GM03348 (cell line): ENCODE measurements around the gene STK35.

ENCODE experiments used
- DNase-seq: peaks from one replicate; pipeline ENCODE4 v3.0.0; 2012; ENCODE audit warnings: low spot score

STK35 gene

DNA sequence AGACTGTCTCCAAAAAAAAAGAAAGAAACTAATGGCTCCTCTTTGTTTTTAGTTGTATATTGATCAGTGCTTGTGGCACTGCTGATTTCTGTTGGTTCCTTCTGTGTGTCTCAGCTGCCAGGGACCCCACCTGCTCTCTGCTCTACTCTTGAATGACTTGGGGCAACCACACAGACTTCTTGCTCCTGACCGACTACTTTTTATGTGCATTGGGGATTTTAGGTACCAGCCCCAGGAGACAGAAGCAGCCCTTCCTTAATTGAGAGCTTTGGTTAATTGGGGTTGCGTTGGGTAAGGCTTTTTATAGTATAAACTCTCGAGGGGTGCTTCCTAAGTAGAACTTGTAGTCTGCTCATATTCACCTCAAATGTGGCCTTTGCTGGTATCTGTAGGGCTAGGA is 6.9 kb downstream of the STK35 start:
- DNase-seq: no peak

DNA sequence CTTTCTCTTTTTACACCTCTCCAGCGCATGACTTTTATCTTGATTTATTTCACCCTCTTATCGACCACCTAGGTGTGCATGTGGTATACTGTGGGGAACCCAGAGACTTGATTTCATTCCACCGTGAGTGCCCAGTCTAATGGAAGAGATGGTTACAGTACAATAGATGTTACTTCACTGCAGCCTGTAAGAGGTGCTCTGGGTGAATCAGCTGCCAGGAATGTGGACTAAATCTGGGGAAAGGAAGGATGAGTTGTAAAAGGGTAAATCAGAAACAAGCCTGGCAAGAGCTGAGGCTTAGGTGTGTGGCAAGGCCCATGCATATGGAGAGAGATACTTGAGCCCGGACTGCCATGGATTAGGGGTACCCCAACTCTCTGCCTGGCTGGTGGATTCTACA is 7.4 kb downstream of the STK35 start:
- DNase-seq: peak; percentile 79

DNA sequence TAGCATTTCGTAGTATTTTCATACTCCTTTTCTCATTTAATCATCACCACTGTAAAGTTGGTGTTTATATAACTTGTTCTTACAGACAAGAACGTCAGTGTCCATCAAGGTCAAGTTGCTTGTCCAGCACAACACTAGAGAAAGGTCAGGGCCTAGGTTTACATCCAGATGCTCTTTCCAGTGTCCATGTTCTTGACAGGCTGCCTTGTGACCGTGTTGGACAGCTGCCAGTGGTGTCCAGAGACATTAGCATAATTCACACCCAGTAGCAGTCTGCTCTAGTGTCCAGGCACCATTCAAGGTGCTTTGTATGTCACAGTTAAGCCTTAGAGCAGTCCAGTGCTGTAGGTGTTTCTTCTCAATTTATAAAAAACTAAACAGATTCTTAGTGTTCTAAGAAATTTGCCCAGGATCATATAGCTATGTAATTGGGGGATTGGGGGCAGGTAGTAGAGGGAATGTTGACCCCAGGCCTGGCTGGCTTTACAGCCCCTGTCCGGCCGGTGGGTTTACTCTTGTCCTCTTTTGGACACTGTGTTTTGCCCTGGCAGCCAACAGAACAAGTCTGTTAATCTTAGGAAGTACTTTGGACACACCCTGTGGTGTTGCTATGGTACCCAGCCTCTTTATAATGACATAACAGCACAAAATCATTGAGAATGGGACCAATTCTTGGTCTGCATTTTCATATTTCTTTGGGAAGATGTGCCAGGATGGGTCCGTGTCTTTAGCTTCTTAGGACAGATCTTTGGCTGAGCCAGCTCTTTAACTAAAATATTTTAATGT is 8.0 kb downstream of the STK35 start:
- DNase-seq: no peak

DNA sequence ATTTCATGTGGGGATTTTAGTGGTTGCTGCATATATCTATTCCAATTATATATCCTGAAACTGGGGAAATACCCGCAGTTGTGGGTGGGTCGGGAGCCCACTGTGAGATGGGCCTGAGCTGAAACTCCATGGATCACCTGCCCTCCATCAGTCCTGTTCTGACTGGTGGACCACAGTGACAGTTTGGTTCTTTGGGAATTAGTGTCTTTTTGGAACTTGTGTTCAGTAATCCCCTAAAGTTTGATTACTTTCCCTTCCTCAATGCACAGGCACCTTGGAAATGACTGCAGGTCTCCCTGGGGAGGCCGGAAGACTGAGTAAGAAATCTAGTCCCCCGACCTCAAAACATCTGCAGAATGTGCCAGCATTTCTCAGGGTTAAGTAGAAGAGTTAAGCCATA is 11.3 kb downstream of the STK35 start:
- no peak for DNase-seq

DNA sequence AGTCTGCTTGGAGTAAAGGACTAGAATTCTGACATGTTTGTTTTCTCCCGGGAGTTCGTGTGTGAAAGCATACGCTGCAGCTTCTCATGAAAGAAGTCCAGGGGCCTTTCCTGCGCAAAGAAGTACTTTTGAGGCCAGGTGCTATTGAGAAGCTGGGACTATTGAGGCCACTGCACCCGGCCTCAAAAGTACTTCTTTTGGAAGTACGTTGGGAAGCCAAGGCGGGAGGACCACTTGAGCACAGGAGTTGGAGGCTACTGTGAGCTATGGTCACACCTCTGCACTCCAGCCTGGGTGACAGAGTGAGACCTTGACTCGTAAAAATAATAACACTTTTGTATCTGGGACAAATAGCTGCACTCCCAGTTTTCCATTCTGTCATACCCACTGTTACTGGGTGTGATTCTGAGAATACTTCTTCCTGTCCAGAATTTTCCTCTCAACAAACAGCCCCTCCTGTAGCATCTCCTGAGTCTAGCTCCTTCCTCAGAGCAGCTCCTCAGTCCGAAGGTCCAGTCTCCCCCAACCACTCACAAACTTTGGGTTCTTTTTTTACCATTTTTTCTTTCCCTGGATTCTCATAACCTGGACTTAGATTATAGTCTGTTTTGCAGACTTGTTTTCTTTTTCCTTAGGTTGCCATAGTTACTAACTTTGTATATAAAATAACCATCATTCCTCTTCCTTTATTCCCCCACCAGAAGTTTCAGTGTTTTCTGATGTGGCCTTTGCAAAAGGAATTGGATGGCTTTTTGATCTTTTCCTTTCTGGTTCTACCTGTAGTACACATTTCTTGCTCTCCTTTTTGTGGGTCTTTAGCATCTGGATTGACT is 12.7 kb downstream of the STK35 start:
- DNase-seq: no peak

DNA sequence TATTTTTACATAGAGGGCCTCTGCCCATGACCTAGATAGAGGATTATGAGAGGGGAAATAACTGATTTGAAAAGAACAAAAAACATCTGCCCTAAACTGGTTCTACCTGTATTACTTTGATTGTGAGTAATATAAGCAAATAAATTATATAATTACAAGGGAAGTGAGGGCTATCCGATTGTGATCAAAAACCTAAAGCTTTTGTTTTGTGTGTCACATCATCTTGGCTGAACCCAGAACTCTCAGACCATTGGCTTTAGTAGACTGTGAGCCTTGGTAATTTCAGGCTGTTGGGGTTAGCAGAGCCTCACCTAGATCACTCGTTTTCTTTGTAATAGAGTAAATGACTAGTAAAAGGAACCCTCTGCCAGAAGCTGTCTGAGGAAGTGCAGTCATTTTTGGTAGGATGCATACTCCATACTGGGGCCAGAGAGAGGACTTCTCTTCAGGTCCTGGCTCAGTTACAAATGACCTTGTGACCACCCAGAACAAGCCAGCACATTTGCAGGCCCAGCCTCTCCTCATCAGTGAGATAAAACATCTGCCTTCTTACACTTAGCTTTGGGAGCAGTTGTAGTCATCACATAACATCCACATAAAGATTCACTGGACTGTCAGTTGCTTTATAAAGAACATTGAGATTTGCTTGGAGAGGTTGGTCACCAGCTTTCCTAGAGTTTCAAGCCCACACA is 13.5 kb downstream of the STK35 start:
- DNase-seq: no peak

DNA sequence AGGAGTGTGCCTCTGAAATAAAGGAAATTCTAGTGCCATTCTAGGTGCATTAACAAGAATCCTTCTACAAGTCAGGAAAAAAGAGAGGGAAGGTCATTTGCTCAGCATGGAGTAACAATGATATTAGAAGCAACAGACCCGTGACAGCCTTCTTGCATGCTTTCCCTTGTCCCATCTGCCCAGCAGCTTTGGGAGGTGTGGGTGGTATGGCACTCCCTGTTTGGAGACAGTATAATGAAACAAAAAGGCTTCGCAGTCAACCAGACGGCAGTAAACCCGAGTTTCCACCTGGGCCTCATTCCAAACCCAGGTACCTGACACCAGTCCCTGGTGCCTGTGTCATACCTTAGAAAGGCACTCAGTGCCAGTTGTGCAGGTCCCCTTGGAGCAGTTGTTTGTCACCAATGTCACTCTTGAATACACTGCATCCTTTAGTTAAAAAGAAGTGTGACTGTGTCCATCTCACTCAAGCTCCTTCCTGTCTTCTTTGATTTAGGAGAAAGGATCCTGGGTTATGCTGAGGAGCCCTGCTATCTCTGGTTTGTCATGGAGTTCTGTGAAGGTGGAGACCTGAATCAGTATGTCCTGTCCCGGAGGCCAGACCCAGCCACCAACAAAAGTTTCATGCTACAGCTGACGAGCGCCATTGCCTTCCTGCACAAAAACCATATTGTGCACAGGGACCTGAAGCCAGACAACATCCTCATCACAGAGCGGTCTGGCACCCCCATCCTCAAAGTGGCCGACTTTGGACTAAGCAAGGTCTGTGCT is 14.7 kb downstream of the STK35 start:
- DNase-seq: no peak

DNA sequence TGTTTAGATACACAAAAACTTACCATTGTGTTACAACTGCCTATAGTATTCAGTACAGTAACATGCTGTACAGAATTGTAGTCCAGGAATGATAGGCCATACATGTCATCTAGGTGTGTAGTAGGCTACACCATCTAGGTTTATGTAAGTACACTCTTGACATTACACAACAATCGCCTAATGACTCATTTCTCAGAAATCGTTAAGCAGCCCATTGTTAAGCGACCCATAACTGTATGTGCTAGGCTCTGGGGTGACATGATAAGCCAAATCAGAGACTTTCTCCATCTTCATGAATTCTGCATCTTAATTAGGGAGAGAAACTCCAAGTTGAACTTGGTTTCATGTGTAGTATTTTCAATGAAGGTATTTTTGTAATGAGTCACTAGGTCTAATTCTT is 17.2 kb downstream of the STK35 start:
- DNase-seq: no peak

DNA sequence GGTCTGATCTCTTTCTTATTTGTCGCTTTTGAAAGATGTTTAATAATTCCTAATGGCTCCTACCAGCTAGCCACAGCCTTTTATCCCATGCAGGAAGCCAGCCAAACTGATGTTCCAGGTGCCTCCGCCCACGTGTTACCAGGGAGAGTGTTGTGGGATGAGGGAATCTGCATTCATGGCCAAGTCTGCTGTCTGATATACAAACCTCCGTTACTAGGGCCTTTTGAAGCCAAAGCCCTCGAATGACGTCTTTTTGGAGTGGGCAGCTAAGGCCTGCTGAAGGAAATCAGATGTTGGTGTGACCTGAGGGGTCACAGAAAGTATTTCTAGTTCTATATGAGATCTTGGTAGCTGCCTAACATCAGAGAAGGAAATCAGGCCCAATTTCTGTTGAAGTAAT is 21.3 kb downstream of the STK35 start:
- no peak for DNase-seq

DNA sequence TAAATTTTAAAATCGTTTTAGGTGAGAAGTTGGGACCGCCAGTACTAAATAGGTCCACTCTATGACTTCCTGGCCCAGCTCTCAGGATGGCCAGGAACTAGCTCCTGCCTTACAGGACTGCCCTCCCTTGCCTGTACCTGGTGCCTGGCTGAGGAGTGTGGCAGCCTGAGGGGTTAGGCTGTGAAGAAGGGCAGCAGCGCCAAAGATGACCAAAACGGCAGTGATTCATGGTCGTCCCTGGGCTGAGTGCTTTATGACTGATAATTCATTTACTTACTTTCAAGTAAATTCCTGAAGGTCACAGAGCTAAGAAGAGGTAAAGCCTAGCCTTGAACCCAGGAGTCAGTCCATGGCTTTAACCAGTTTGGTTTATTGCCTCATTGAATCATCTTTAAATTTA is 22.1 kb downstream of the STK35 start:
- DNase-seq: no peak

DNA sequence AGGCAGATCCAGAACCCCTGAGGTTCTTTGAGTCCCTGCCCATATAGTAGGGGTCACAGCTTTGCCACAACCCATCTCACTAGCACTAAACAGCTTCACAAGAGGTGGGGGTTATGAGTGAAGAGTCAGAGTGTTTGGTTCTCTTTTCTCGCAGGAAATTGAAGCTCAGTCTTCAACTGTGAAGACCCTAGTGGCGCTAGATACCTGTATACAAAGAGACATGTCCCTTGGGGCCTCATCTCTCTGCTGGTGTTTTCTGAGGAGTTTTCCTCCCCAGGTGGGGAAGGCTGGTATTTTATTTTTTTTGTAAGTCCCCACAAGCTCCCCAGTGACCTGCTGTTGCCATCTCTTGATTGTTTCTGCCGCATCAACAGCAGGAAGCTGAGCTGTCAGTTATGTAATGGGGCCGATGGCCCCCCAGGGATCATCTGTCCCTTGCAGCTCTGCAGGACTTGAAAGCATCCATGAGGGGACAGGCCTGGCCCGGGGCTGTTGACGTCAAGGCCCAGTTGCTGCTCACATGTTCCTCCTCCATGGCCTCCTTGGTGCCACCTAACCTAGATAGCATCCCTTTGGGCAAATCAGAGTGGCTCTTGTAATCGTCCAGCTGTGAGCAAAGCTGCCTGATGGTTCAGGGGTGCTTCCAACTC is 23.1 kb downstream of the STK35 start:
- no peak for DNase-seq

DNA sequence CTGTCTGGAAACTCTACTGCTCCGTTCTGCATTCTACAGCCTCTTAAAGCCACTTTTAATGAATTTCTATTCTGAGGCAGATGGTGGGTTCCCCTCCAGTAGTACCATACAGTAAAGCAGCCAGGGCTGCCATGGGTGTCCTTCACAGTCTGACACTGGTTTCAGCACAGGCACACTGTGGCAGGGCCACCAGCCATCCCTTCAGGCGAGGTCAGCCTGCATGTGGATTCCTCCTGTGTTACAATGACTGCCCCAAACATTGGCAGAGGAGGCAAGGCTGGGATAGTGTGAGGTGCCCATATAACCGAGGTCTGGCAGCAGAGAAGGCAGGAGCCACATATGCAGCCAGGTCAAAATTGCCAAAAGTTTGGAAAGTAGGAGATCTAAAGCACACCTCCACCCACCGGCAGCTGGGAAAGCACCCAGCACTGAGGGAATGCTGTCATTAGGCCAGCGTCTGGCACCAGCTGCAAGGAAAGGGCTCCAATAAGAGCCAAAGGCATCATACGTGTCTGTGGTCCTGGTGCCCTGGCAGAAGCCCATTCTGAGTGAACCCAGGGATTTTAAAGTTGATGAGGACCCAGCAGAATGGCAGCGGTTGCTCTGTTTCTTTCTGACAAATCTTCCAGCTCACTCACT is 24.0 kb downstream of the STK35 start:
- no peak for DNase-seq

DNA sequence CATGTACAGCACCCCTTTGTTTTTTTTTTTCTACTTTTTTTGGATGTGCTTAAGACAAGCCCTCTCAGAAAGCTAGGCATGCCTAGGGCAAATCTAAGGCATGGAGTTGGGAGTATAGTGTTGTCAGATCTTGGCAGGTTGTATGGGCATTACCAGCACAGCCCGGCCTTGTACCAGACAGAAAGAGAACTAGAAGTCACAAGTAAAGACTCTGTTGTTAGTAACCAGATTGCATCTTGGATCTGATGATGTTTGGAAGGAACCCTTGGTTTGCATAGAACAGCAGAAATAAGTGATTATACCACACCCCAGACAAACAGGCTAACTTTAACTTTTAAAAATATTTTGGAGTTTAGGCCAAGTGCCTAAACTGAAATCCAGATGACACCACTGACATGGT is 25.6 kb downstream of the STK35 start:
- DNase-seq: no peak

DNA sequence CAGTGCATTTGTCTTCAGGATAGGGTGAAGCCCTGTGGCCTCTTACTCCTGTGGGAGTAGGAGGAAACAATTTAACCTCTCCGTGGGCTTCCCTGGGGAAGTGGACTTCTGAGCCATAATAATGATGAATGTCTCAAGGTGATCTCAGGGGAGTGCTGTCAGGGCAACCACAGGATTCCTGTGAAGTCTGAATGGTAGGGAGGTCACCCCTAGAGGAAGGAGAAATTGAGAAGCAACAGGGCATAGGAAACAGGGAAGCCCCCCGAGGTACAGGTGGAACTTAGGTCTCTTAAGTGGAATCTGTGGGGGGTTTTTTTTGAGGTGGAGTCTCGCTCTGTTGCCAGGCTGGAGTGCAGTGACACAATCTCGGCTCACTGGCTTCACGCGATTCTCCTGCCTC is 26.9 kb downstream of the STK35 start:
- no peak for DNase-seq

DNA sequence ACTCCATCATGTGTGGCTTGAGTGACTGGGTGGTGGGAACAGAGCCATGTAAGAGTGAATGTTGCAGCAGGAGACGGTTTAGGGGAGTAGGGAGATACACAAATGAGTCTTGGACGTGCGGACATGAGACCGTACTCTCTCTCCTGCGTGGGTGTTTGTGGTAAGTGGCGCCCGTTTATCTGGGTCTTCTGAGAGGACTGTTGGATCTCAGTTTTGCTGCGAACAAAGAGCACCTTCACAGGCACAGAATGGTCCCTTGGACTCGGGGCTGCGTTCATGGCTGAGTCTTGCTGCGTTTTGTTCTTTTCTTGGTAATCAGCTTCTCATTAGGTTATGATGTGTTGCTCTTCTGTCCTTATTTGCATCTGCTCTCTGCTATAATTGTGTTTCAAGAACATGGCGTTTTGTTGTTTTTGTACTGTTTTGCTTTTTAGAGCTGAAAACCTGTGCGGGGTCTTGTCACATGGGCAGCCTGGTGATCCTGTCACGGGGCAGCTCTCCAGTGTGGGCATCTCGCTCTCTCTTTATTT is 28.5 kb downstream of the STK35 start:
- DNase-seq: no peak

DNA sequence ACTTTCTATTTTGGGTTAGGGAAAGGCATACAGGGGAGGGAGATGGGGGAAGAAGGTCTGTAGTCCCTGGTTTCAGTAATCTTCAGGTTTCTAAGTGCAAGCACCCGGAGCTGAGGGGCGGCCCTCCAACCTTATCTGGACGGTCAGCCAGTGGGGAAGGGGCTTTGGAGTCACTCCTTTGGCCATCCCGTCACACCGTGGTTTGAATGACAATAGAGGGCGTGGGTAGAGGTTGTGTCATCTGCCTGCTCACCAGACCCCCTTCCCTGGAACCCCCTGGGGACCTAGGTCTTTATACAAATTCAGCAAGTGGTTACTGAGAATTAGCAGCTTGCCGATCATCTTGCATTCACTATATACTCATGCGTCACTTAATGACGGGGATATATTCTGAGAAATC is 29.1 kb downstream of the STK35 start:
- DNase-seq: no peak

DNA sequence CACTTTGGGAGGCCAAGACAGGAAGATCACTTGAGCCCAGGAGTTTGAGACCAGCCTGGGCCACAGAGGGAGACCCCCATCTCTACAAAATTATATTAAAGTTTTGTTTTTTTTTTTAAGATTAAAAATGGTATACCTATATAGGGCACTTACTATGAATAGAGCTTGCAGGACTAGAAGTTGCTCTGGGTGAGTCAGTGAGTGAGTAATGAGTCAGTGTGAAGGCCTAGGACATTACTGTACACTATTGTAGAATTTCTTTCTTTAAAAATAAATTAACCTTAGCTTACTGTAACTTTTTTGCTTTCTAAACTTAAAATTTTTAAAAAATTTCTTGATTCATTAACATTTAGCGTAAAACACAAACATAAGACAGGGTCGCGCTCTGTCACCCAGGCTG is 29.7 kb downstream of the STK35 start:
- no peak for DNase-seq

DNA sequence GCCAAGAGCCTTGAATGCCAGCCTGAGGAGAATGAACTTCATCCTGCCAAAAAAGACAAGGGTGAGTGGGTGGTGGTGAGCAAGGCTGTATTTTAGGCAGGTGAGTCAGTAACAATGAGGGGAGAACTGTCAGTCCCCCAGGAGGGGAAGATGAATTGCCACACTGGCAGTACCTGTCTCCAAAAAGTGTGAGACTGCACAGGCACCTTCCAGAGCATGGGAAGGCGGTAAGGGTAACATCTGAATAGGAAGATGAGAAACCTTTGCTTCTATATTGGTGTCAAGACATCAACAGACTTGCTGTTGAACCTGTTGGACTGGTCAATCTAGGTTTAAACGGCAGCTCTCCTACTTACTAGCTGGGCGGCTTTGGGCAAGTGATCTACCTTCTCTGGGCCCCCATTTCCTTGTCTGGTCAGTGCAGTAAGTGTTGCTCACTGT is 30.9 kb downstream of the STK35 start:
- no peak for DNase-seq

DNA sequence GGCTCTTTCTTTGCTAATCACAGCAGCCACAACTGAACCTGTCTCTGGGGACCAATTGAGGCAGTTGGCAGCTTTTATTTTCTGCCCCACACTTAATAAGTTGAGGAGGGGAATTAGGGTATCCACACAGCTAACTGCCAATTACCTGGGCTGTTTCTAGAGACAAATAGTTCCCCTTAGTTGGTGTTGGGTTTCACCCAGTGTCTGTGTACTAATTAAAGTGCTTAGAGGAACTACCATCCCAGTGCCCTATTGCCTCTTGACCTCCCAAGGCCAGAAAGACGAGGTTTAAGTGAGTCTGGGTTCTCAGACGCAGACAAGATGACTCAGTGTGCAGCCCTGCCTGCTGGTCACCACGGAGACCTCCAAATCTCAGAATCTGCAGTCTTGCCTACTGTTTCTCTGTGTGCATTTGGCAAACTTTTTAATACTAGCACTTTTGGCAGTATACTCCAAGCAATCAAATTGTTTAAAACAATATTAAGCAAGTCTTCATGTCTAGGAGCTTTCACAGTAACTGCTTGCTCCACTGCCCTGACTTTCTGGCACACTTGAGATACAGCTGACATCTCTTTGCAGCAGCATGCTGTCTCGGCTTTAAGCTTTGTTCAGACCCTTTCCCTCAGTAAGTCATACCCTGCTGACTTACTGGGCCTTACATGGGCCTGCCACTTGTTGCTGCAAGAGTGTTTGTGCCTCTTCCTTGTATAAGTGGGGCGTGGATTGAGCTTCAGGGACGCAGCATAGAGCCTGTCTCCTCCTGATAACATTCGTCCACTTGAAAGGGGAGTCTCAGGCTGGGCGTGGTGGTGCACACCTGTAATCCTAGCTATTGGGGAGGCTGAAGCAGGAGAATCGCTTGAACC is 31.9 kb downstream of the STK35 start:
- peak; percentile 81 for DNase-seq

DNA sequence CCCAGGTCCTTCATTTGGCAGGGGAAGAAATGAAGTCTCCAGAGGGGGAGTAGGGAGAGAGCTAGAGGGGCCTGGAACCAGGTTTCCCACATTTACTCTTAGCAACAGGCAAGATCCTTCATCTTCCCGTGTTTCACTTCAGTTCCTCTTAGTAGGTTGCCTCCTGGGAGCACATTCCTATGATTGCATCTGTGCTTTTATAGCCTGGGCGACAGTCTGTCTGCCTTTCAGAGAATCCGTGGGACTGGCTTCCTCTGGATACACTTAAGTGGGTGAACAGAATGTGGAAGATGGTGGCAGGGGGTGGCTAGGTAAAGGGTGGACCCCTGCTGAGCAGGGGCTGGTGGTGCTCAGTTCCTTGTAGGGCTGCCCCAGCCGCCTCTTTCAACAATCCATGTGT is 33.4 kb downstream of the STK35 start:
- DNase-seq: no peak
